Central memory CD8-positive, alpha-beta T cell (primary cell): Measurements from ENCODE around the gene GPRIN1.

Experiments used
- ATAC-seq: fragments of 150-1000 bp; cut with Tn5 transposase; replicated peaks from 2 replicates; pipeline ENCODE4 v1.10.0; 2022; ENCODE audit warnings: mild to moderate bottlenecking, moderate FRiP score, moderate number of reproducible peaks; ENCODE audit not compliant: poor library complexity, severe bottlenecking; ENCODE audit errors: extremely low read depth
- DNase-seq, 2 donors: peaks; one replicate each; pipeline ENCODE4 v3.0.0; 2021; ENCODE audit warnings: low spot score in 2 of 2
- H3K27ac Mint-ChIP-seq: one replicate; pipeline ENCODE4 v1.8.0; 2022; ENCODE audit warnings: low read depth, mild to moderate bottlenecking, moderate library complexity, mixed read lengths
- H3K27me3 Mint-ChIP-seq: one replicate; pipeline ENCODE4 v1.8.0; 2022; ENCODE audit warnings: mixed read lengths
- H3K36me3 Mint-ChIP-seq: one replicate; pipeline ENCODE4 v1.8.0; 2022; ENCODE audit warnings: mild to moderate bottlenecking, moderate library complexity, mixed read lengths; ENCODE audit not compliant: insufficient read depth
- H3K4me1 Mint-ChIP-seq: one replicate; pipeline ENCODE4 v1.8.0; 2022; ENCODE audit warnings: mixed read lengths
- H3K4me3 Mint-ChIP-seq: one replicate; pipeline ENCODE4 v1.8.0; 2022; ENCODE audit warnings: mild to moderate bottlenecking, moderate library complexity, mixed read lengths
- H3K9me3 Mint-ChIP-seq: one replicate; pipeline ENCODE4 v1.8.0; 2022; ENCODE audit warnings: mixed read lengths

GPRIN1 gene

GRCh38 chr5:176647843-176648473 is 38.0 kb upstream of the GPRIN1 start:
- peak overlapping the region; percentile 67 for H3K27ac Mint-ChIP-seq
- peaks cover 57% of the 10 kb centered on the region for H3K4me1 Mint-ChIP-seq
- no peaks in the 10 kb centered on the region for H3K27me3 Mint-ChIP-seq
- no peaks in the 10 kb centered on the region for H3K9me3 Mint-ChIP-seq
- ATAC-seq (no peak), DNase-seq (no peak)
- H3K4me3 Mint-ChIP-seq = peak overlapping the region; percentile 73
- H3K36me3 Mint-ChIP-seq = peaks cover 4% of the 10 kb centered on the region

GRCh38 chr5:176647030-176647842 is 37.3 kb upstream of the GPRIN1 start, which contains the start of gene TSPAN17:
Gene TSPAN17 (plus strand): TSS chr5:176647484. CDS start chr5:176647616, 132 bp downstream.
- peaks cover 4% of the 10 kb centered on the region for H3K36me3 Mint-ChIP-seq
- peak within 1 kb of the TSS; percentile 88 for H3K27ac Mint-ChIP-seq
- H3K4me1 Mint-ChIP-seq = peaks cover 50% of the 10 kb centered on the region
- ATAC-seq = peak; percentile 76
- peak; percentile 94 to 98 for DNase-seq
- H3K4me3 Mint-ChIP-seq = peak within 1 kb of the TSS; percentile 73
- H3K27me3 Mint-ChIP-seq = no peaks in the 10 kb centered on the region
- no peaks in the 10 kb centered on the region for H3K9me3 Mint-ChIP-seq

GRCh38 chr5:176646707-176647029 is 36.7 kb upstream of the GPRIN1 start:
- Mint-ChIP-seq H3K27me3 (no peaks in the 10 kb centered on the region), H3K4me3 (peak overlapping the region; percentile 73)
- no peak for ATAC-seq

GRCh38 chr5:176646049-176646706 is 36.2 kb upstream of the GPRIN1 start:
- Mint-ChIP-seq H3K36me3 (peaks cover 4% of the 10 kb centered on the region), H3K27me3 (no peaks in the 10 kb centered on the region), H3K27ac (peak overlapping the region; percentile 88), H3K9me3 (no peaks in the 10 kb centered on the region), H3K4me1 (peaks cover 47% of the 10 kb centered on the region), H3K4me3 (peak overlapping the region; percentile 73)
- DNase-seq (no peak), ATAC-seq (no peak)

More at GRCh38 chr5:176646707-176647029, 36.7 kb upstream of the GPRIN1 start:
- Mint-ChIP-seq H3K36me3 (peaks cover 4% of the 10 kb centered on the region), H3K9me3 (no peaks in the 10 kb centered on the region), H3K4me1 (peaks cover 48% of the 10 kb centered on the region), H3K27ac (peak overlapping the region; percentile 88)
- DNase-seq = no peak

- Mint-ChIP-seq H3K9me3 (no peaks in the 10 kb centered on the region), H3K4me3 (peak overlapping the region; percentile 4), H3K27ac (no peak overlapping the region), H3K27me3 (no peaks in the 10 kb centered on the region), H3K4me1 (peaks cover 36% of the 10 kb centered on the region), H3K36me3 (peaks cover 4% of the 10 kb centered on the region)
- no peak for ATAC-seq
- no peak for DNase-seq
These were observed 35.1 kb upstream of the GPRIN1 start for GRCh38 chr5:176644878-176645670.

GRCh38 chr5:176644294-176644693 is 34.3 kb upstream of the GPRIN1 start:
- ATAC-seq = no peak
- Mint-ChIP-seq H3K4me3 (no peak overlapping the region), H3K9me3 (no peaks in the 10 kb centered on the region), H3K4me1 (peaks cover 32% of the 10 kb centered on the region), H3K27ac (no peak overlapping the region), H3K27me3 (no peaks in the 10 kb centered on the region), H3K36me3 (peaks cover 5% of the 10 kb centered on the region)
- DNase-seq = no peak

GRCh38 chr5:176643491-176644219 is 33.7 kb upstream of the GPRIN1 start:
- H3K4me3 Mint-ChIP-seq = no peak overlapping the region
- no peak for ATAC-seq

GRCh38 chr5:176642675-176643490 is 32.9 kb upstream of the GPRIN1 start:
- DNase-seq (no peak), ATAC-seq (no peak)
- Mint-ChIP-seq H3K9me3 (no peaks in the 10 kb centered on the region), H3K27ac (no peak overlapping the region), H3K36me3 (peaks cover 4% of the 10 kb centered on the region), H3K4me3 (no peak overlapping the region), H3K27me3 (no peaks in the 10 kb centered on the region), H3K4me1 (peaks cover 21% of the 10 kb centered on the region)

More at GRCh38 chr5:176643491-176644219, 33.7 kb upstream of the GPRIN1 start:
- no peaks in the 10 kb centered on the region for H3K27me3 Mint-ChIP-seq
- H3K9me3 Mint-ChIP-seq = no peaks in the 10 kb centered on the region
- peaks cover 26% of the 10 kb centered on the region for H3K4me1 Mint-ChIP-seq
- H3K27ac Mint-ChIP-seq = no peak overlapping the region
- no peak for DNase-seq
- peaks cover 4% of the 10 kb centered on the region for H3K36me3 Mint-ChIP-seq

GRCh38 chr5:176640616-176641015 is 30.7 kb upstream of the GPRIN1 start:
- Mint-ChIP-seq H3K27ac (no peak overlapping the region), H3K9me3 (no peaks in the 10 kb centered on the region), H3K4me3 (no peak overlapping the region), H3K4me1 (peaks cover 8% of the 10 kb centered on the region), H3K36me3 (peaks cover 4% of the 10 kb centered on the region), H3K27me3 (peaks cover 14% of the 10 kb centered on the region)
- no peak for ATAC-seq
- DNase-seq = no peak

GRCh38 chr5:176639981-176640380 is 30.0 kb upstream of the GPRIN1 start:
- Mint-ChIP-seq H3K27me3 (peaks cover 21% of the 10 kb centered on the region), H3K36me3 (peaks cover 4% of the 10 kb centered on the region), H3K4me3 (no peak overlapping the region), H3K9me3 (no peaks in the 10 kb centered on the region), H3K4me1 (peaks cover 3% of the 10 kb centered on the region), H3K27ac (no peak overlapping the region)
- ATAC-seq = no peak
- DNase-seq = no peak

GRCh38 chr5:176639208-176639607 is 29.3 kb upstream of the GPRIN1 start:
- Mint-ChIP-seq H3K4me1 (no peaks in the 10 kb centered on the region), H3K27ac (no peak overlapping the region), H3K27me3 (peaks cover 28% of the 10 kb centered on the region), H3K9me3 (no peaks in the 10 kb centered on the region), H3K4me3 (no peak overlapping the region), H3K36me3 (peaks cover 2% of the 10 kb centered on the region)
- ATAC-seq (no peak), DNase-seq (no peak)
